Small intestine (tissue), 7 donors: ENCODE measurements around the gene GYPC. TPM values are rescaled to one million over a fixed set of nuclear protein-coding genes. Genes with fewer than 3 reads are reported as not detected.
"Not testable (repeated sequence)": the region's sequence is repeated elsewhere in the genome, so short reads cannot be mapped to it uniquely, and the experiment has no call there.

Source experiments
- DNase-seq, 2 donors: peaks; one replicate each; pipeline versions ENCODE4 v3.0.0 to v3.0.0-alpha.2; 2013
- FAIRE-seq: peaks from 2 replicates; lab custom pipeline; 2012; peaks lifted over from hg19 to GRCh38; lab: Jason Lieb, UNC
- H3K27ac ChIP-seq, 3 donors: one replicate each; pipeline ENCODE4 v1.5.1; 2013; ENCODE audit warnings: low read length in 2 of 3, mild to moderate bottlenecking in 2 of 3, control low read depth in 1 of 3, inconsistent platforms in 1 of 3, low read depth in 1 of 3, moderate library complexity in 1 of 3
- H3K27me3 ChIP-seq, 3 donors: one replicate each; pipeline ENCODE4 v1.6.1; 2013; ENCODE audit warnings: low read length in 3 of 3, inconsistent platforms in 1 of 3; ENCODE audit not compliant: control insufficient read depth in 3 of 3, insufficient read depth in 3 of 3
- H3K36me3 ChIP-seq, 3 donors: one replicate each; pipeline ENCODE4 v1.6.1; 2013; ENCODE audit warnings: low read length in 3 of 3, inconsistent platforms in 1 of 3, low read depth in 1 of 3, mild to moderate bottlenecking in 1 of 3, moderate library complexity in 1 of 3; ENCODE audit not compliant: control insufficient read depth in 3 of 3, insufficient read depth in 2 of 3
- H3K4me1 ChIP-seq, 3 donors: one replicate each; pipeline ENCODE4 v1.6.1; 2013; ENCODE audit warnings: low read length in 2 of 3, inconsistent platforms in 1 of 3, low read depth in 1 of 3, mild to moderate bottlenecking in 1 of 3, moderate library complexity in 1 of 3; ENCODE audit not compliant: control insufficient read depth in 3 of 3, insufficient read depth in 2 of 3
- H3K4me3 ChIP-seq, 3 donors: one replicate each; pipeline ENCODE4 v1.5.1; 2013; ENCODE audit warnings: low read length in 3 of 3, control low read depth in 1 of 3, inconsistent platforms in 1 of 3, low read depth in 1 of 3, mild to moderate bottlenecking in 1 of 3, moderate library complexity in 1 of 3
- H3K9me3 ChIP-seq, 2 donors: one replicate each; pipeline ENCODE4 v1.6.1; 2013; ENCODE audit warnings: low read depth in 1 of 2, low read length in 1 of 2; ENCODE audit not compliant: control insufficient read depth in 2 of 2, insufficient read depth in 1 of 2
- WGBS, 3 donors: extraction: QIAGEN DNeasy Blood & Tissue Kit; methylation state at CpG; one replicate each; pipeline ENCODE4 v1.1.7; 2013; 5-methylcytosine and 5-hydroxymethylcytosine counted together
- polyA plus RNA-seq, 4 donors: library from polyadenylated mRNA; stranded (reverse) in 3 of 4; unstranded in 1 of 4; fragments of 200-250 nt in 3 of 4; fragments of 120-200 nt in 1 of 4; gene quantifications; one replicate each; pipeline versions ENCODE4 v1.2.1 to v1.2.3, GENCODE V29; 2013
- donor health status: healthy with polysubstance abuse.
- donor health status: control.
- donor health status: control.
- donor health status: Bipolar disorder and iron deficiency.
- donor health status: healthy.

Gene GYPC
- polyA plus RNA-seq, 4 donors, result 4.5 to 50.5 (median 29.2) TPM

DNA sequence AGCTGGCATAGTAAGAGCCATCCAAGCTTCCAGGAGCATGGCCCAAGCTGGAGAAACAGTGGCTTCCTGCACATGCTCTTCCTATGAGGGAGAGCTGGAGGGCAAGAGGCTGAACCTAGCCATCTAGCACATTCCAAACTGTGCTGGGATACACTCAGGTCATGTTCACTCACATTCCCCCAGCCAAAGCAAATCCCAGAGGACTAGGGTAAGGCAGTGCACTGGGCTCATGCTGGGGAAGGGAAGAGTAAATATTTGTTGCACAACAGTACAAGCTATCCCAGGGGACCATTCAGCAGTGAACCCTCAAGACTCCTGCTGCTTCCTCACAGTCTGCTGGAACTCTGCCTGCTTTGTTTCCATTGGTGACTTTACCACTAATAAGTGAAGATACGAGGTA lies 20.7 kb upstream of the GYPC start:
- 45 to 52% (median 45%) methylated on average over 1 of the region's 1 CpG for WGBS, 3 donors
- Histone ChIP-seq H3K9me3 (no peaks in the 10 kb centered on the region), H3K36me3 (no peaks in the 10 kb centered on the region), H3K27ac (no peak overlapping the region), H3K4me3 (no peak overlapping the region), H3K4me1 (no peaks in the 10 kb centered on the region), H3K27me3 (no peaks in the 10 kb centered on the region)
- DNase-seq, result no peak
- FAIRE-seq, result no peak

DNA sequence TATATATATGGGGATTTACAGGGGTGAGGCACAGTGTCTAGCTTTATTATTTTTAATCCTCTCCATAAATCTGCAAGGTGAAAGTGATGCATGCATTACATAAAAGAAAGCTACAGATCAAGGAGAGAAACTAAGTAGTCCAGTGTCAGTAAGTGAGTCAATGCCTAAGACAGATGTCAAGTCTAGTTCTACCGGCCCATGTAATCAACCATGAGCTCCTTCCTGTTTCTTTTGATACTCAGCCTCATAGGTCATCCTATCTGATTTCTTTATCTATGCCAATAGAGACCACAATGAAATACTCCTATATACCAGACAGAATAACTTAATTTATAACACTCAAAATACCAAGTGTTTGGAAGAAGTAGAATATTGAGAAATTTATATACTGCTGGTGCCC lies 20.2 kb upstream of the GYPC start:
- no peak for DNase-seq
- Histone ChIP-seq H3K4me3 (no peak overlapping the region), H3K4me1 (no peaks in the 10 kb centered on the region), H3K27ac (no peak overlapping the region), H3K36me3 (no peaks in the 10 kb centered on the region), H3K9me3 (no peaks in the 10 kb centered on the region), H3K27me3 (no peaks in the 10 kb centered on the region)
- no peak for FAIRE-seq
- 52 to 75% (median 65%) methylated on average over 1 of the region's 1 CpG for whole genome bisulfite sequencing, 3 donors

DNA sequence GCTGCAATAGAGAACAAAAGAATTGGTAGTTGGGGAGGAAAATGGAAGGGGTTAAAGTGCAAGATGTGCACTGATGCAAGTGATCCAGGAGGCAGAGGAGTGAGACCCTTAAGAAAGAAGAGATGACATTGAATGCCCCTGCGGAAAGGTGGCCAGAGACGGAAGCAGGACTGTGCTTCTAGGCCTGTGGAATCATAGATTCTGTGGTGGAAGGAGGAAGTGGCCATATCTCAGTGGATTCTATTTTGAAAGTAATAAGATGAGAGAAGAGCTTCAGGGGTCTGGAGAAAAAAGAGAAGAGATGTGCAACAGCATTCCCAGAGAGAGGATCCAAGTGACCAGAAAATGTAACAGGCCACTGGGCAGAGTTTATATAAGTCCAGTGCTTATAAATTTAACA lies 18.6 kb upstream of the GYPC start:
- FAIRE-seq, result no peak
- DNase-seq, result no peak
- Histone ChIP-seq H3K27me3 (no peaks in the 10 kb centered on the region), H3K4me3 (no peak overlapping the region), H3K4me1 (no peaks in the 10 kb centered on the region), H3K36me3 (no peaks in the 10 kb centered on the region), H3K9me3 (no peaks in the 10 kb centered on the region), H3K27ac (no peak overlapping the region)
- WGBS, 3 donors, result 78 to 95% (median 87%) methylated on average over 2 of the region's 2 CpGs

DNA sequence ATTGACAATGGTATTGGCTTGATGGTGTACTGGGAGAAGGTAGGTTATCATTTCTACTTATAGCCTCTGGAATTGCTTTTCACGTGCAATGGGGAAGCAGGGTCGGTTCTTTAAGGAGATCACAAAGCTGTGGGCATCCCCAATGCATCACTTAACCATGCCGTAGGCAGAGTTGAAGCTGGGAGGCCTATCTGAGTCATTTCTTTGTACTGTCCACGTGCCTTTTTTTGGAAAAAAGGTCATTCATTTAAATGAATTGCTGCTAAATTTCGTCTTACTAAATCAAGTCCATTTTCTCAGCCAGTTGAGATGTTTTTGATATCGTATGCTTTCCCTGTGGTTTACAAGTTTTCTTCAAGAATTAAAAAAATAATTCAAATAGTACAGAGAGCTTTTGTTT lies 17.2 kb upstream of the GYPC start:
- Histone ChIP-seq H3K9me3 (no peaks in the 10 kb centered on the region), H3K4me1 (no peaks in the 10 kb centered on the region), H3K4me3 (no peak overlapping the region), H3K36me3 (no peaks in the 10 kb centered on the region), H3K27me3 (no peaks in the 10 kb centered on the region), H3K27ac (no peak overlapping the region)
- FAIRE-seq, result no peak
- no peak for DNase-seq
- WGBS, 3 donors, result 74 to 81% (median 75%) methylated on average over 6 of the region's 6 CpGs

DNA sequence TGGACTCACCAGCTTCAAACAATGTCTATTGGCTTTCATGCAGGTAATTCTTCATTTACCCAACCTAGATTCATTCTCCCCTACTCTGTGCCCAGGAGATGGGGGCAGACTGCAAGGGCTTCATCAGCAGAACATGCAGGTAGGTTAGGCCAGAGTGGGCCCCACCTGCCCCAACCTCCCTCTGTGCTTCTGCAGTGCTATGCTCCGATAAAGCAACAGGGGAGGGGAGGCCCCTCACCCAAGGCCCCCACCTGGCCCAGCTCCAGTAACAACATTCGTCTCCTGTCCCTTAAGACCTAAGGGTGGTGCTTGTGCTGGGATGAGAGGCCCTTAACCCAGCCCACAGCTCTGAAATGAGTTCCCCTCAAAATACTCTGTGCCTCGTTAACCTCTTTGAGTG lies 16.7 kb upstream of the GYPC start:
- Histone ChIP-seq H3K4me1 (no peaks in the 10 kb centered on the region), H3K4me3 (no peak overlapping the region), H3K36me3 (no peaks in the 10 kb centered on the region), H3K9me3 (no peaks in the 10 kb centered on the region), H3K27me3 (no peaks in the 10 kb centered on the region), H3K27ac (no peak overlapping the region)
- FAIRE-seq (no peak), DNase-seq (no peak)
- WGBS, 3 donors, result 77 to 92% (median 83%) methylated on average over 3 of the region's 3 CpGs

DNA sequence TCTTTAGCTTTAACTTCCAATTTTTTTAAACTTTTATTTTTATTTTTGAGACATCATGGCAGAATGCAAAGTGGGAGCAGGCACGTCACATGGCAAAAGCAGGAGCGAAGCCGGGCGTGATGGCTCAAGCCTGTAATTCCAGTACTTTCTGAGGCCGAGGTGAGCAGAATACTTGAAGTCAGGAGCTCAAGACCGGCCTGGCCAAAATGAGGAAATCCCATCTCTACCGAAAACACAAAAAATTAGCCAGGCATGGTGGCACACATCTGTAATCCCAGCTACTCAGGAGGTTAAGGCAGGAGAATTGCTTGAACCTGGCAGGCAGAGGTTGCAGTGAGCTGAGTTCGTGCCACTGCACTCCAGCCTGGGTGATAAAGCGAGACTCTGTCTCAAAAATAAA lies 14.7 kb upstream of the GYPC start:
- H3K4me3 ChIP-seq, H3K27ac ChIP-seq, H3K36me3 ChIP-seq, H3K27me3 ChIP-seq, H3K4me1 ChIP-seq, DNase-seq, H3K9me3 ChIP-seq, FAIRE-seq: not testable (repeated sequence)
- WGBS, 3 donors, result 91 to 94% (median 94%) methylated on average over 9 of the region's 9 CpGs

DNA sequence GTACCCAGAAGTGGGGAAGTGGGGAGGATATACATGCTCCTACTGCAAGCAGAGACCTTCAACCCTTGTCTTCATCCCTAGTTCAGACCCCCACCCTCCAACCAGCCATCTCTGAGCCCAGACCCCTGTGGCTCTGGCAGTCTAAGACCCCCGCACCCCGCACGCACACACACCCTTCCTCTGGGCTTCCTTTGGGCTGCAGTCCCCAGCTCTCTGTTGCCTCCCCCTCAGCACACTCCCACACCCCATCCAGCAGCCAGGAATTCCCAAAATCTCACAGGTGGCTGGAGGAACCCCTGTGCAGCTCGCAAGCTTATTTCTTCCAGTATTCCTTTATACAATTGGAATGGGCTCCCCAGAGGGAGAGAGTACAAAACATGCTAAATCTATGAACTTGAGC lies 13.9 kb upstream of the GYPC start:
- no peaks in the 10 kb centered on the region for H3K4me1 ChIP-seq
- H3K27me3 ChIP-seq, result no peaks in the 10 kb centered on the region
- no peak for FAIRE-seq
- no peak for DNase-seq
- no peak overlapping the region for H3K4me3 ChIP-seq
- WGBS, 3 donors, result 69 to 88% (median 74%) methylated on average over 4 of the region's 4 CpGs
- no peaks in the 10 kb centered on the region for H3K36me3 ChIP-seq
- H3K27ac ChIP-seq, result no peak overlapping the region
- H3K9me3 ChIP-seq, result no peaks in the 10 kb centered on the region

DNA sequence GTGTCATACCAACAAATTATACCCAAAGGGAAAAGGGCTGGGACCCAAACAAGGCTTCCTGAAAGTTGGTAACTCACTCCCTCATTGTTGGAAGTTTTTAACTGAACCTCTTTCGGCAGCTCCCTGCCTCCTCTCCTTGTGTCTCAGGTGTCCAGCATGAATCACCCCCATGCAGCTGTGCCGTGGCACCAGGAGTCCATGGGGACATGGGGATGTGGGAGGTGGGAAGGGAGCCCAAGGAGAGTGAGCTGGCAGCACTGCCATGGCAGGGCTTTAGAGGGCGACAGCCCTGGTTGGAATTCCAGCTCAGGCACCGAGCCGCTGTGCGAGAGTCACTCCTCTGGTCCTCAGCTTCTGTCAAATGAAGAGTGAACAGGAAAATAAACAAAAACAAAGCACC lies 12.5 kb upstream of the GYPC start:
- no peak overlapping the region for H3K4me3 ChIP-seq
- DNase-seq, result no peak
- 77 to 80% (median 78%) methylated on average over 6 of the region's 6 CpGs for whole genome bisulfite sequencing, 3 donors
- no peak for FAIRE-seq
- H3K9me3 ChIP-seq, result no peaks in the 10 kb centered on the region
- no peaks in the 10 kb centered on the region for H3K36me3 ChIP-seq
- H3K4me1 ChIP-seq, result no peaks in the 10 kb centered on the region
- no peak overlapping the region for H3K27ac ChIP-seq
- H3K27me3 ChIP-seq, result no peaks in the 10 kb centered on the region

DNA sequence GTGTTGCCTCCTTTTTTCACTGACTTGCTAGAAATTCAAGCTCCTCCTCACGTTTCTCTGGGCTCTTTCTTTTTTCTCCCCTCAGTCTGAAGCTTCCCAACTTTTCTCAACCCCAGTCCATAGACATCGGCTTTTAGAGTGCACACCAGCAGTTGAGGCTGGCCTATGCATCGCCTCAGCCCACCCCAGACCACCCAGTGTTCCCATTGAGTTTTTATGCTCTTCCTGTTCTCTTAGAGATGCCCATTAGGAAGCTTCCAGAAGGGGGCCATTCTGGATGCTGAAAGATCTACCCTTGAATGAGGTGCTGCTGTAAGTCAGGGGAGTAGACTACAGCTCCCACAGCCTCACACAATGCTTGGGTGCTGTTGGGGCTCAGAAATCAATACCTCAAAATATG lies 12.0 kb upstream of the GYPC start:
- no peak for FAIRE-seq

More for the DNA sequence above, 12.0 kb upstream of the GYPC start:
- H3K27ac ChIP-seq, result no peak overlapping the region
- no peak overlapping the region for H3K4me3 ChIP-seq
- H3K4me1 ChIP-seq, result no peaks in the 10 kb centered on the region
- 76 to 87% (median 81%) methylated on average over 3 of the region's 3 CpGs for WGBS, 3 donors
- no peaks in the 10 kb centered on the region for H3K9me3 ChIP-seq
- no peaks in the 10 kb centered on the region for H3K36me3 ChIP-seq
- H3K27me3 ChIP-seq, result no peaks in the 10 kb centered on the region
- no peak for DNase-seq
